Activated naive CD4-positive, alpha-beta T cell treated with anti-CD3 and anti-CD28 coated beads, Interleukin-2, amount 50 U/mL, for 72 hours (primary cell): ENCODE results near the gene EXOSC7. TPM values are rescaled to one million over a fixed set of nuclear protein-coding genes. Genes with fewer than 3 reads are reported as not detected.
"Not testable (repeated sequence)": the region's sequence is repeated elsewhere in the genome, so short reads cannot be mapped to it uniquely, and the experiment has no call there.

ENCODE experiments used
- ATAC-seq, 2 donors: fragments of 150-1000 bp; cut with Tn5 transposase; 2 replicates each; pipeline ENCODE4 v1.10.0; 2021; ENCODE audit warnings: mild to moderate bottlenecking in 2 of 2, moderate library complexity in 2 of 2
- DNase-seq, 2 donors: peaks; one replicate each; pipeline ENCODE4 v3.0.0; 2021 to 2022; ENCODE audit warnings: low spot score in 2 of 2
- H3K27ac Mint-ChIP-seq, 2 donors: one replicate each; pipeline ENCODE4 v1.8.0; 2022; ENCODE audit warnings: mild to moderate bottlenecking in 2 of 2, mixed read lengths in 2 of 2
- H3K36me3 Mint-ChIP-seq, 2 donors: one replicate each; pipeline ENCODE4 v1.8.0; 2022; ENCODE audit warnings: mixed read lengths in 2 of 2
- H3K9me3 Mint-ChIP-seq, 2 donors: one replicate each; pipeline ENCODE4 v1.8.0; 2022; ENCODE audit warnings: mixed read lengths in 2 of 2
- total RNA-seq, 2 donors: library from RNA; stranded (reverse); gene quantifications; one replicate each; pipeline ENCODE4 v1.2.3, GENCODE V29; 2022

Gene EXOSC7
- 10 to 100 TPM; 47.8 to 71.1 TPM for total RNA-seq

DNA sequence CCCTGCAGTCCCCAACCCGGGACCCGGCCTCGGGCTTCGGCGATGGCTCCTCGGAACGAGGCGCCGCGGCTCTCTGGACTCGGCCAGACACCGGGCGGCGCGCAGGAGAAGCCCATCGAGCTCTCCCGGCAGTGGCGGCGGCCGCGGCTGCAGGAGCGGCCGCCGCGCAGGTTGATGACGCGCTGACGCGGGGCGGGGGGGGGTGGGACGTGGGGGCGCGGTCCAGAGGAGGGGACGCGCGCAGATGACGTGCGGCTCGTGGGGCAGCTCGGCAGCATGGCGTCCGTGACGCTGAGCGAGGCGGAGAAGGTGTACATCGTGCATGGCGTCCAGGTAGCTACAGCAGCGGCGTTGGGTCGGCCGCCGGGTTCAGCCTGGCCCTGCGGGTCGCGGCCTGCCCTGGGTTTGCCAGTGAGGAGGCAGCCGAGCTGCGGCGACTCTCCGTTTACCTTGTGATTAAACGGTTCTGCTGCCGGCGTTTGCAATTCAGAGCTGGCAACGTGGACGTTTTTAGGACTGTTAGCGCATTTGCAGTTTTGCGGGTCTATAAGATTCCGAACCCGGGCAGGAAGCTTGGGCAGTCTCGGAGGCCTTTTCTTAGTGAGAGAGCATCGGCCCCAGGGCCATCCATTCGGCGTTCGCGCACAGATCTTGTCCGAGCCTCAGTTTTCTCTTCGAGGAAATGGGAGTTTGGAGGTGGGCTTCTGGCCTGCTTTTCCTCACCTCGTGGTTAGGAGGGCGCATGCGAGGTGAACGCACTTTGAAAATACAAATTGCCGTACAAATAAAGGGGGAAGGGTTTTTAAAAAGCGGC is at the start of gene EXOSC7, which contains the start of gene ZDHHC3:
Gene EXOSC7, plus strand, starts transcription at position 243 of the 814 bp plus-strand sequence. Its CDS starts 34 bp downstream, at position 277.
Gene ZDHHC3, minus strand, starts transcription at position 173 of the 814 bp plus-strand sequence. CDS start 16,738 bp downstream, outside the sequence.
- ATAC-seq, result peak; percentile 92 to 94
- Mint-ChIP-seq H3K27ac (peak within 1 kb of the TSS; percentile 98 to 99), H3K9me3 (no peaks in the 10 kb centered on the region)

GRCh38 chr3:44926921-44927320 is 49.1 kb upstream of the EXOSC7 start:
- ATAC-seq, result no peak

More for the DNA sequence above, at the start of gene EXOSC7, which contains the start of gene ZDHHC3:
- peaks cover 8 to 29% of the 10 kb centered on the region in 2 donors for H3K36me3 Mint-ChIP-seq
- peak; percentile 77 to 85 for DNase-seq

DNA sequence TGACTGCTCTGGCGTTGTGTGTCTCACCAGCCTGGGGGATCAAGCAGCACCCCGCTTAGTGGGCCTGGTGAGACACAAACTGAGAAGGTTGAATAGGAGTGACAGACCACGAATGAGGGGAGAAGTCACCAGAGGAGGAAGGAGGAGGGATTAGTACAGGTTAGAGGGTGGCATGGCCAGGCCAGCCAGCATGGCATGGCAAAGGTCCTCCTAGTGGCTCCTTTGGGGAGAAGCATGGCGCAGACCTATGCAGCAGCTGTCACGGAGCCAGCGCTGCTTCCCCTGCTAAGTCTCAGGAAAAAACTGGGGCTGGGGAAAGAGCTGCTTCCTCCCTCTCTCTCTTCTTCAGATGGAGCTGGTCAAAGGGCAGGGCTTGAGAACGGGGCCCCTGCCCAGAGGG is 48.7 kb upstream of the EXOSC7 start:
- H3K36me3 Mint-ChIP-seq, result no peaks in the 10 kb centered on the region
- DNase-seq (no peak), ATAC-seq (no peak)
- no peaks in the 10 kb centered on the region for H3K9me3 Mint-ChIP-seq
- H3K27ac Mint-ChIP-seq, result peak overlapping the region in 1 of 2 donors; percentile 11

More at GRCh38 chr3:44926921-44927320, 49.1 kb upstream of the EXOSC7 start:
- H3K9me3 Mint-ChIP-seq, result no peaks in the 10 kb centered on the region
- no peak for DNase-seq
- peak overlapping the region in 1 of 2 donors; percentile 11 for H3K27ac Mint-ChIP-seq
- no peaks in the 10 kb centered on the region for H3K36me3 Mint-ChIP-seq

- peaks cover 6 to 7% of the 10 kb centered on the region in 2 donors for H3K36me3 Mint-ChIP-seq
- H3K27ac Mint-ChIP-seq, result peak overlapping the region in 1 of 2 donors; percentile 42
- DNase-seq (no peak), ATAC-seq (no peak)
- no peaks in the 10 kb centered on the region for H3K9me3 Mint-ChIP-seq
Observed at GRCh38 chr3:44929782-44930181, 46.3 kb upstream of the EXOSC7 start.

DNA sequence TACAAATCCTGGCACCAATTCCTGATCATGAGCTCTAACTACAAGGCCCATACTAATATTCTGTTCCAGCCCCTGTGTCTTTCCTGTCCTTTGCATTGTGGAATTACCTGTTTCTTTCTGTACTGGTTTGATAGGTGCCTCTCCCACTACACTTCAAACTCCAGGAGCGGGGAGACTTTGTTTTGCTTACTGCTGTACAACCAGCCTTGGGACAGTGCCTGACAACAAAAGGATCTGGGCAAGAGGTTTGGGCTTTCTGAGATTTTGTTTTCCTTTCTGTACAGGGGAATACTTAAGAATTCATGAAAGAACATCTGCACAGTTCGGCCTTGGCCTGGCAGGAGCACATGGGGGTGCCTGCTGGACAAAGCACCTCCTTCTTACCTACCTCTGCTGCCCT is 45.1 kb upstream of the EXOSC7 start:
- no peaks in the 10 kb centered on the region for H3K9me3 Mint-ChIP-seq

GRCh38 chr3:44931791-44932190 is 44.3 kb upstream of the EXOSC7 start:
- H3K9me3 Mint-ChIP-seq, result no peaks in the 10 kb centered on the region
- H3K27ac Mint-ChIP-seq, result no peak overlapping the region
- DNase-seq (no peak), ATAC-seq (no peak)
- peaks cover 6 to 7% of the 10 kb centered on the region in 2 donors for H3K36me3 Mint-ChIP-seq

More for the DNA sequence above, 45.1 kb upstream of the EXOSC7 start:
- no peak for ATAC-seq
- DNase-seq, result no peak
- Mint-ChIP-seq H3K27ac (no peak overlapping the region), H3K36me3 (peaks cover 6 to 7% of the 10 kb centered on the region in 2 donors)

- Mint-ChIP-seq H3K36me3 (peaks cover 6 to 7% of the 10 kb centered on the region in 2 donors), H3K27ac (no peak overlapping the region), H3K9me3 (no peaks in the 10 kb centered on the region)
- DNase-seq, result no peak
- no peak for ATAC-seq
Observed at GRCh38 chr3:44932271-44932670, 43.8 kb upstream of the EXOSC7 start.

- Mint-ChIP-seq H3K36me3 (peaks cover 6 to 7% of the 10 kb centered on the region in 2 donors), H3K9me3 (no peaks in the 10 kb centered on the region), H3K27ac (no peak overlapping the region)
- ATAC-seq (no peak), DNase-seq (no peak)
Observed at GRCh38 chr3:44932986-44933944, 42.8 kb upstream of the EXOSC7 start.

- H3K36me3 Mint-ChIP-seq, result peaks cover 0 to 9% of the 10 kb centered on the region in 2 donors
- no peak for ATAC-seq
- no peak for DNase-seq
- H3K27ac Mint-ChIP-seq, result no peak overlapping the region
- no peaks in the 10 kb centered on the region for H3K9me3 Mint-ChIP-seq
Observed at GRCh38 chr3:44939581-44940036, 36.4 kb upstream of the EXOSC7 start.

DNA sequence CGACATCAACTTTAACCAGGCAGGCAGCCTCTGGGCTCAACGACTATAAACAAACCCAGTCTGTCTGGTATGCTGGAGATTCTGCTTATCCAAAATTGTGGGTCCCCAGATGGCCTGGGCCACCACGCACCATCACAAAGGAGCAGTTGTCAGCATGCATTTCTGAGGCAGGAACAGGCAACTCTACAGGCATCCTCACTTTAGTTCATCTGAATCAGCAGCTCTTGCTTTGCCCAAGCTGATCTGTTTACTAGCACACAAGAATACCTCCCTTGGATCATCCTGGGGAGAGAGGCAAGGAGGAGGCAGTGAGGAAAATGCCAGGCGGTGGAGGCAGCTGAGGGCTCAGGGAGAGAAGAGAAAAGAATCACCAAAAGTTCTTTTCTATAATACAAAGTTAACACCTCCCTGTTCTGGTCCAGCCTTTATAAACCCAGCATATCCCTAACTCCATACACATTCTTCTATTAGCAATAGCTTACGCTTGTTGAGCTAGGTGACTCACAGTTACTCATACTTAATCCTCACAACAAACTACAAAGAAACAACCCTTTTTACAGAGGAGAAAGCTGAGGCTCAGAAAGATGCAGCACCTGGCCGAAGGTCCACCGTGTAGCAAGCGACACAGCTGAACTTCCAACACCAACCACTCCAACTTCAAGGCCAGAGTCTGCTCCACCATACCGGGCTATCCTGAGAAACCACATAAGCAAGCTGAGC is 33.7 kb upstream of the EXOSC7 start:
- Mint-ChIP-seq H3K27ac (no peak overlapping the region), H3K36me3 (peaks cover 0 to 9% of the 10 kb centered on the region in 2 donors), H3K9me3 (no peaks in the 10 kb centered on the region)
- DNase-seq (no peak), ATAC-seq (no peak)

DNA sequence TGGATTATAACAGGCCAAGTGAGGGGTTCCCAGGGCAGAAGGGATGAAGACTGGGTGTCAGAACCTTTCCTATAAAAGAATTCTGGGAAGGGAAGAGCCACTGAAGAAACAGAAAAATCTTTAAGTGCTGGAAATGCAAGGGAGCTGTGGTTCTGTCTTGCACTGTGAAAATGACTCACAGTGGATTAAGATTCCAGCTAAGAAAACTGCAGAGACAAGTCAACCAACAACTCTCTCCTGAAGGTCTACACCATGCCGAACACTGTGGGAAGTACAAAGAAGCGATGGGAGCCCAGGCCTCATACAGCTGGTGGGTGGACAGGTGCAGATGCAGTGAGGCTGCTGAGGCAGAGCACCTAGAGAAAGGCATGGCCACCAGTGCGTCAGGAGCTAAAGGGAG is 27.8 kb upstream of the EXOSC7 start:
- peak overlapping the region in 1 of 2 donors; percentile 79 for H3K27ac Mint-ChIP-seq
- H3K9me3 Mint-ChIP-seq, result no peaks in the 10 kb centered on the region
- DNase-seq, result no peak
- no peaks in the 10 kb centered on the region for H3K36me3 Mint-ChIP-seq
- no peak for ATAC-seq

GRCh38 chr3:44949770-44950169 is 26.3 kb upstream of the EXOSC7 start:
- not testable (repeated sequence) for H3K27ac Mint-ChIP-seq, DNase-seq, H3K36me3 Mint-ChIP-seq, H3K9me3 Mint-ChIP-seq, ATAC-seq

- no peak for DNase-seq
- ATAC-seq, result no peak
- no peaks in the 10 kb centered on the region for H3K36me3 Mint-ChIP-seq
- no peak overlapping the region for H3K27ac Mint-ChIP-seq
- no peaks in the 10 kb centered on the region for H3K9me3 Mint-ChIP-seq
Observed at GRCh38 chr3:44950275-44950734, 25.7 kb upstream of the EXOSC7 start.

DNA sequence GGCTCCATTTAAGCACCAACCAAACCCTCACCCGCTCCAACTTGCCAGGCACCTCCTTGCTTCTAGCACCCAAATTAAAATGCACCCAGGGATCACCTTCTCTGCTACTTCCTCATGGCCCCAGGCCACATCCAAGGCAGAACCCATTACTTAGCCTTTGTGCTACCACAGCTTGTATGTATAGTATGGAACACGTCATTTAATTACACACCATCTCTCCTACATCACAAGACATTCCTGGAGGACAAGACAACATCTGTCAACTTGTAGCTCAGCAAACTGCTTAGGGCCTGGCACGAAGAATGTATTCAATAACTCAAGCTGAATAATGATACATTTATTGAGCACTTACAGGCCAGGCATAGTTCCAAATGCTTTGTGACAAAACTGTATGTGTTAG is 23.4 kb upstream of the EXOSC7 start:
- no peak for ATAC-seq
- no peak for DNase-seq
- H3K36me3 Mint-ChIP-seq, result peaks cover 0 to 5% of the 10 kb centered on the region in 2 donors
- H3K27ac Mint-ChIP-seq, result peak overlapping the region in 1 of 2 donors; percentile 8
- H3K9me3 Mint-ChIP-seq, result no peaks in the 10 kb centered on the region

GRCh38 chr3:44954304-44954703 is 21.7 kb upstream of the EXOSC7 start:
- ATAC-seq, result no peak
- no peaks in the 10 kb centered on the region for H3K9me3 Mint-ChIP-seq
- no peak for DNase-seq
- peaks cover 0 to 5% of the 10 kb centered on the region in 2 donors for H3K36me3 Mint-ChIP-seq
- no peak overlapping the region for H3K27ac Mint-ChIP-seq

DNA sequence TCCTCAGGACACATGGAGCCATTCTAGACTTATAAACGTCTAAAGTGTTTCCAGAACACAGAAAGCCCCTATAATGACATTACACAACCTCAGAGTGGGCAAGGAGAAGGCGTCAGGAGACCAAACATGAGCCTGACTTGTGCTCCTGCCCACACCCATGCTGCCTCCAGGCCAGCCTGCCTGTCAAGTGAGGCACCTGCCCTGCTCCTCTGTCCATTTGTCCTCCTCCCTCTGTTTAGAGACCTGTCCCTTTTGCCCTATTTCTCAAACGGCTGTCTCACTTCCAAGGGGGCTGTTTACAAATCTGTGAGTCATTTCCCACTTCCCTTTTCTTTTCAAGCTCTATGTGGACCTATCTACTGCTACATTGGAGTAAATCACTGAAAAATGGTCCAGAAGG is 21.1 kb upstream of the EXOSC7 start:
- DNase-seq (no peak), ATAC-seq (no peak)
- Mint-ChIP-seq H3K27ac (peak overlapping the region in 1 of 2 donors; percentile 5), H3K9me3 (no peaks in the 10 kb centered on the region), H3K36me3 (peaks cover 0 to 5% of the 10 kb centered on the region in 2 donors)
